ENCODE results near the gene SENP6.

- TF ChIP-seq SUZ12 (IDR thresholded peaks at IDR 0.05) (no peak), HDGF (IDR thresholded peaks at IDR 0.05; ENCODE audit: borderline replicate concordance) (no peak), NFRKB (IDR thresholded peaks at IDR 0.05) (no peak), LEF1 (IDR thresholded peaks at IDR 0.05; ENCODE audit: borderline replicate concordance) (no peak), PKNOX1 (IDR thresholded peaks at IDR 0.05) (no peak), SP1 (IDR thresholded peaks at IDR 0.05) (no peak), FOXK2 (IDR thresholded peaks at IDR 0.05) (no peak), BHLHE40 (IDR thresholded peaks at IDR 0.05; ENCODE audit: borderline replicate concordance) (no peak), ARNT (IDR thresholded peaks at IDR 0.05) (no peak), ELF4 (IDR thresholded peaks at IDR 0.05) (no peak), TARDBP (IDR thresholded peaks at IDR 0.05) (no peak), ZNF384 (IDR thresholded peaks at IDR 0.05) (no peak)
Measured at GRCh38 chr6:75723382-75723781, 121.7 kb downstream of the SENP6 start.

All from HEK293T (cell line).